ENCODE measurements around the gene FBXW7. TPM values are rescaled to one million over a fixed set of nuclear protein-coding genes. Genes with fewer than 3 reads are reported as not detected.

FBXW7 gene
- total RNA-seq (41.4 and 43.5 TPM in 2 replicates), polyA plus RNA-seq (16.2 and 23.2 TPM in 2 replicates)

GRCh38 chr4:152535903-152536544, at the start of gene FBXW7:
TSS of gene FBXW7 (minus strand) at chr4:152536092. CDS start at chr4:152411803, 124,289 bp downstream.
- TF ChIP-seq EZH2phosphoT487 (IDR thresholded peaks at IDR 0.05; ENCODE audit: low read depth, severe bottlenecking, unreplicated experiment) (no peak), EZH2 (IDR thresholded peaks at IDR 0.05; ENCODE audit: borderline replicate concordance) (no peak), CTCF (IDR thresholded peaks at IDR 0.05; ENCODE audit: poor library complexity) (no peak)
- H3K9me2 ChIP-seq (replicated peaks; ENCODE audit: insufficient read depth): no peaks in the 10 kb centered on the region
- H3K4me1 ChIP-seq (ENCODE audit: insufficient read depth): peaks cover 16% of the 10 kb centered on the region

GRCh38 chr4:152585023-152585441, 49.1 kb upstream of the FBXW7 start:
- TF ChIP-seq EZH2phosphoT487 (IDR thresholded peaks at IDR 0.05; ENCODE audit: low read depth, severe bottlenecking, unreplicated experiment): no peak
- TF ChIP-seq EZH2 (IDR thresholded peaks at IDR 0.05; ENCODE audit: borderline replicate concordance): no peak
- TF ChIP-seq CTCF (IDR thresholded peaks at IDR 0.05; ENCODE audit: poor library complexity): no peak
- Histone ChIP-seq H3K27me3 (no peaks in the 10 kb centered on the region), H3K9me3 (ENCODE audit: low read depth) (no peaks in the 10 kb centered on the region), H3K79me2 (no peaks in the 10 kb centered on the region), H4K20me1 (ENCODE audit: insufficient read depth, poor library complexity, severe bottlenecking) (no peaks in the 10 kb centered on the region), H3K4me3 (no peak overlapping the region), H3K27ac (peak overlapping the region; percentile 29), H3K36me3 (replicated peaks; ENCODE audit: insufficient read depth, low read depth) (no peaks in the 10 kb centered on the region), H3K4me1 (ENCODE audit: insufficient read depth) (peaks cover 26% of the 10 kb centered on the region), H3K9me2 (replicated peaks; ENCODE audit: insufficient read depth) (no peaks in the 10 kb centered on the region), H2AFZ (peak overlapping the region; percentile 21), H3K4me2 (peak overlapping the region; percentile 66)
- DNase-seq (ENCODE audit: low spot score): no peak
- 54% methylated on average over 7 of the region's 7 CpGs for WGBS (ENCODE audit: low lambda C conversion rate, missing lambda C conversion rate)

More at GRCh38 chr4:152535903-152536544, at the start of gene FBXW7:
- H3K79me2 ChIP-seq: peaks cover 79% of the 10 kb centered on the region
- H3K27me3 ChIP-seq: no peaks in the 10 kb centered on the region
- H2AFZ ChIP-seq: peak within 1 kb of the TSS; percentile 83
- H3K4me3 ChIP-seq: peak within 1 kb of the TSS; percentile 94
- H3K4me2 ChIP-seq: peak within 1 kb of the TSS; percentile 87
- peaks cover 36% of the 10 kb centered on the region for H4K20me1 ChIP-seq (ENCODE audit: insufficient read depth, poor library complexity, severe bottlenecking)
- no peaks in the 10 kb centered on the region for H3K9me3 ChIP-seq (ENCODE audit: low read depth)
- peak within 1 kb of the TSS; percentile 99 for H3K27ac ChIP-seq
- peak; percentile 99 for DNase-seq (ENCODE audit: low spot score)
- no peaks in the 10 kb centered on the region for H3K36me3 ChIP-seq (replicated peaks; ENCODE audit: insufficient read depth, low read depth)
- under 1% methylated on average over 47 of the region's 63 CpGs for WGBS (ENCODE audit: low lambda C conversion rate, missing lambda C conversion rate)

- no peak overlapping the region for H3K4me2 ChIP-seq
- H3K79me2 ChIP-seq: no peaks in the 10 kb centered on the region
- H3K4me1 ChIP-seq (ENCODE audit: insufficient read depth): peaks cover 30% of the 10 kb centered on the region
- no peaks in the 10 kb centered on the region for H3K9me3 ChIP-seq (ENCODE audit: low read depth)
- no peaks in the 10 kb centered on the region for H3K27me3 ChIP-seq
- WGBS (ENCODE audit: low lambda C conversion rate, missing lambda C conversion rate): 57% methylated on average over 3 of the region's 3 CpGs
- H3K9me2 ChIP-seq (replicated peaks; ENCODE audit: insufficient read depth): no peaks in the 10 kb centered on the region
- no peak overlapping the region for H3K4me3 ChIP-seq
- DNase-seq (ENCODE audit: low spot score): no peak
- H3K27ac ChIP-seq: no peak overlapping the region
- no peak overlapping the region for H2AFZ ChIP-seq
- TF ChIP-seq CTCF (IDR thresholded peaks at IDR 0.05; ENCODE audit: poor library complexity): no peak
- TF ChIP-seq EZH2 (IDR thresholded peaks at IDR 0.05; ENCODE audit: borderline replicate concordance): no peak
- TF ChIP-seq EZH2phosphoT487 (IDR thresholded peaks at IDR 0.05; ENCODE audit: low read depth, severe bottlenecking, unreplicated experiment): no peak
- no peaks in the 10 kb centered on the region for H3K36me3 ChIP-seq (replicated peaks; ENCODE audit: insufficient read depth, low read depth)
- no peaks in the 10 kb centered on the region for H4K20me1 ChIP-seq (ENCODE audit: insufficient read depth, poor library complexity, severe bottlenecking)
Observed at GRCh38 chr4:152581536-152582160, 45.8 kb upstream of the FBXW7 start.

Measured in hepatocyte (in vitro differentiated cells).